Measurements from ENCODE around the gene KRTAP4-5.
"Not testable (repeated sequence)": the region's sequence is repeated elsewhere in the genome, so short reads cannot be mapped to it uniquely, and the experiment has no call there.

Gene KRTAP4-5

GRCh38 chr17:41149652-41149985 lies at the start of gene KRTAP4-5:
KRTAP4-5 (minus strand) TSS chr17:41149825; CDS start chr17:41149767, 58 bp downstream.
- no peak for DNase-seq

DNA sequence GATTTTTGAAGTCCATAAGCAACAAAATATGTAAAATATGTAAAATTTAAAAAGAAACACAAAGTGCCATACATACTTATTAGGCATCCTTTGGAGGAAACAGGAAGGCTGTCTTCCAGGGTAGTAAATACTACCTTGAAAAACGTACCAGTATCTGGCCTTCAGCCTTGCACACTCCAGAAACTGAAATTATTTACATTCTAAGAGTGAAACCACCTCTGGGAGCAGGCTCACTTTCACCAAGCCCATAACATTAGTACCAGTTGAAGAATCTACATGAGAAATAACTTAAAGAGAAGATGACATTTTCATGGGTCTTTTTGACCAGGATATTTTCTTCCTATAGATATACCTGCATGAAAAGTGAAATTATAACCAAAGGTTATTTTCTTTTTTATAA lies 46.4 kb upstream of the KRTAP4-5 start:
- no peak for DNase-seq

DNA sequence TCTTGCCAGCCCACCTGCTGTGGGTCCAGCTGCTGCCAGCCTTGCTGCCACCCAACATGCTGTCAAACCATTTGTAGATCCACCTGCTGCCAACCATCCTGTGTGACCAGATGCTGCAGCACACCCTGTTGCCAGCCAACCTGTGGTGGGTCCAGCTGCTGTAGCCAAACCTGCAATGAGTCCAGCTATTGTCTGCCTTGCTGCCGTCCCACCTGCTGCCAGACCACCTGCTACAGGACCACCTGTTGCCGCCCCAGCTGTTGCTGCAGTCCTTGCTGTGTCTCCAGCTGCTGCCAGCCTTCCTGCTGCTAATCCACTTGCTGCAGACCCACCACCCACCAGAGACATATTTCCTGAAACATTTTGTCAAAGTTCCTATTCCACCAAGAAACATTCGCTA lies 40.7 kb upstream of the KRTAP4-5 start:
- no peak for DNase-seq

- not testable (repeated sequence) for DNase-seq
Measured at GRCh38 chr17:41189837-41190318, 40.3 kb upstream of the KRTAP4-5 start, which contains the start of gene KRTAP9-1. KRTAP9-1 (plus strand) TSS chr17:41189887; CDS start chr17:41189887, 0 bp downstream.

DNA sequence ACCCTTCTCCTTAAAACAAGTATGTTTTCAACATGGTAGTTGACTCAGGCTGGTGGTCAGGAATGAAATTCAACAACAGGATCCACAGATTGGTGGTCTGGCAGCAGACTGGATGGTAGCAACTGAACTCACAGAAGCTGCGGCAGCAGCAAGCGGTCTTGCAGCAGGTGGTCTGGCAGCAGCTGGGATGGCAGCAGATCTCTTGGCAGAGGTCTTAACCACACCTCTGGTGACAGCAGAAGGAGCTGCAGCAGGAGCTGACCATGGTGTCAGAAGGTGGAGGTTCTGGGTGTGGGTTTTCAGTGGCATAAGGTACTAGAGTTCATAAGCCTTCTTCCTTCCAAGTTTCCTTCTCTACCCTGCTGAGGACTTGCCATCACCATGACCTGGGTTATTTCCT lies 37.2 kb upstream of the KRTAP4-5 start:
- DNase-seq, result no peak

GRCh38 chr17:41185001-41185400 lies 35.4 kb upstream of the KRTAP4-5 start:
- no peak for DNase-seq

GRCh38 chr17:41184480-41184961 lies 34.9 kb upstream of the KRTAP4-5 start, which contains the start of gene KRTAP4-1:
KRTAP4-1 (minus strand) TSS chr17:41184911; CDS start chr17:41184854, 57 bp downstream.
- no peak for DNase-seq

DNA sequence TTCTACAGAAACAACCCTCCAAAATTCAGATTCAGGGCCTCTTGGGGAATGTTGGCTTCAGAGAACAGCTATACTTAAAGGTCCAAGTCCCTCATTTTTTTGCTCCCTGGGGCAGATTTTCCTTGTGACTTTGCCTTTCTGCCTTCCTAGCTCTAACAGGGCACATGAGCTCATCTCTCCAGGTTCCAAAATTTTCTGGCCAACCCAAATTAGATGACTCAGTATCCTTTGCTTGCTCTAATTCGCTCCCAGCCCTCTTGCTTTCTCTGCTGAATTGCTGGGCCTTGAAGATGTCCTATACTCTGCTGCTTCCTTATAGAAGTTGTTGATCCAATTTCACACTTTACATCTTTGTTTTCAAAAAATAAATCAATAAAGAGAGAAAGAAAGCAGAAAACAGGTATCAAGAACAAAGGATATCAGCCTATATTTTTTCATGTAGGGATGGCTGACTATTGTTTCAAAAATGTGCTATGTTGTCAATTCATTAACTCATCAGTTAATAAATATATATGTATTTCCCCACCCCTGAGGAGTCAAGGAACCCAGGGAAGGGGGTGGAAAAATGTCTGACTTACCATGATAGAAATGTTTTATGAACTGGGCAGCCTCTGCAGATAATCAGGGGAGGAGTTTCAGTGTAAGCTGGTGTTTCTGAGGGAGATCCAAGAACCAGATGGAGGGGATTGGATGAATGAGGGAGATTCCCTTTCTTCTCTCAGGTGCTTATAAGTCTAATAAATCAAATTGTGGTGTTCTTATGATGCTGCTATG lies 29.4 kb upstream of the KRTAP4-5 start:
- DNase-seq, result no peak

GRCh38 chr17:41178341-41178740 lies 28.7 kb upstream of the KRTAP4-5 start:
- DNase-seq, result no peak

DNA sequence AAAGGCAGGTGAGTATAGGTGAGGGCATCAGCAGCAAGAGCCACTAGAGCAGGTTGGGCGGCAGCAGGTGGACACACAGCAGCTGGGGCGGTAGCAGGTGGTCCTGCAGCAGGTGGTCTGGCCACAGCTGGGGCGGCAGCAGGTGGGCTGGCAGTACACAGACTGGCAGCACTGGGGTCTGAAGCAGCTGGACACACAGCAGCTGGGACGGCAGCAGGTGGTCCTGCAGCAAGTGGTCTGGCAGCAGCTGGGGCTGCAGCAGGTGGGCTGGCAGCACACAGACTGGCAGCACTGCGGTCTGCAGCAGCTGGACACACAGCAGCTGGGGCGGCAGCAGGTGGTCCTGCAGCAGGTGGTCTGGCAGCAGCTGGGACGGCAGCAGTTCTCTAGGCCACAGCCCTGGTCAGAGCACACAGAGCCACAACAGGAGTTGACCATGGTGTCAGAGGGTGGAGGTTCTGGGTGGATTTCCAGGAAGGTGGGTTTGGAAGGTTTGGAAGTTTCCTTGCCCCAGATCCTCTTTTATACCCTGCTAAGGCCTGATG lies 28.2 kb upstream of the KRTAP4-5 start, which contains the start of gene KRTAP4-2:
Gene KRTAP4-2 (minus strand): TSS at position 495 of the 545 bp plus-strand sequence. CDS start 57 bp downstream, at position 438.
- DNase-seq, result no peak

DNA sequence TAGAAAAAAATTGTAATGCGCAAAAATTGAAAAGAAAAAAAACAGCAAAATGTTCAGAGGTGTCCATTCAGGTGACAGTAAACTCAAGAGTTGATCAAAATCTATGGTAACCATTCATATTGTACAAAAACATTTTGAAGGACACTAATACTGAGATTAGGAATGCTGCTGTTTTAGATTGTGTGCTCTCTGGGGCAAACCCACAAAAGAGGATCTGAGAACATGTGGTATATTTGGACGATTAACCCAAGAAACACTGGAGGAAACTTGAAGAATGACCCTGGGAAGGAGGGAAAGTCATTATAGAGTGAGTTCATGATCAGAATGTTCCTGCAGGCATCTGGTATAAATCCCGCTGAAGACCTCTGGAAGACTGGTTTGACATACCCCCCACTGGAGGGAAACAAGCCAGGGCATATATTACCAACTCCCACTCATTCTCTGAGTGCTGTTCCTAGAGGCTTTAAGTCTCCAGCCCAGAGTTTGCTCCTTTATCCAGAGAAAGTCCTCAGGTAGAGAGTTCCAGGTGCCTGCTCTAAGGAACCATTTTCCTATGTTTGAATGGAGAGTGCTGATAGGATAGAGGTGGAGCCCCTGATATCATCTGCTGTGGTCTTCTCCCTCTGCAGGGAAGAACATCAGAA lies 27.2 kb upstream of the KRTAP4-5 start:
- no peak for DNase-seq

- no peak for DNase-seq
Measured at GRCh38 chr17:41171886-41172285, 22.3 kb upstream of the KRTAP4-5 start.

GRCh38 chr17:41168121-41168520 lies 18.5 kb upstream of the KRTAP4-5 start, which contains the start of gene KRTAP4-3:
KRTAP4-3 (minus strand) TSS chr17:41168221; CDS start chr17:41168172, 49 bp downstream.
- no peak for DNase-seq

GRCh38 chr17:41167561-41167960 lies 17.9 kb upstream of the KRTAP4-5 start:
- no peak for DNase-seq

DNA sequence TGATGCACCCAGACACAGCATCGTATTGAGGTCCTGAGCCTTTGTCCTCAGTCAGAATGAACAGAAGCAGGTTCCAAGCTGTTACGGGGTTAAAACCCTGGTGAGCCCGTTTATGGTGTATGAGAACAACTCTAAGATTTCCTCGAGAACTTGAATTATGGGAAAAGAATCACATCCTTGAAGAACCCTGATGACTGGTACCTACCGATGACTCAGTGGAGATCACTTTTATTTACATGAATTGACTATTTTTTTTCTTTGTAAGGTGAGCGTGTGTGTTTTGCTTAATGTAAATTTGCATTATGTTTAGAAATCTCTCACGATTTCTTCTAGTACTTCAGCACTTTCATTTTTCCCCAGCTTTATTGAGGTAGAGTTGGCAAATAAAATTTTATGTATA lies 14.2 kb upstream of the KRTAP4-5 start:
- no peak for DNase-seq

DNA sequence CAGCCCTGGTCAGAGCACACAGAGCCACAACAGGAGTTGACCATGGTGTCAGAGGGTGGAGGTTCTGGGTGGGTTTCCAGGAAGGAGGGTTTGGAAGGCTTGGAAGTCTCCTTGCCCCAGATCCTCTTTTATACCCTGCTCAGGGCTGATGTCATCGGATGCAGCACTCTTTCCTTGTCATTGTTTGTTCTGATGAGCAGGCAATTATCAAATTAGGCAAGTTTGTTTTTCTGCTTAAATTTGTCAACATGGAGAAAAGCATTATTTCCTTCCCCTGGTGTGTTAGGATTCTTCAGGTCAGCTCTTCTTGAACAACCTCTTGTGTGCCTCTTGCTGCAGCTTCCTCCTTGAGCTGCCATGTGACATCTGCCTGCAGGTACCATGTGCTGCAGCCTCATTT lies 11.0 kb upstream of the KRTAP4-5 start, which contains the start of gene KRTAP4-4:
Gene KRTAP4-4 (minus strand): TSS at position 101 of the 400 bp plus-strand sequence. CDS start 57 bp downstream, at position 44.
- DNase-seq, result no peak

DNA sequence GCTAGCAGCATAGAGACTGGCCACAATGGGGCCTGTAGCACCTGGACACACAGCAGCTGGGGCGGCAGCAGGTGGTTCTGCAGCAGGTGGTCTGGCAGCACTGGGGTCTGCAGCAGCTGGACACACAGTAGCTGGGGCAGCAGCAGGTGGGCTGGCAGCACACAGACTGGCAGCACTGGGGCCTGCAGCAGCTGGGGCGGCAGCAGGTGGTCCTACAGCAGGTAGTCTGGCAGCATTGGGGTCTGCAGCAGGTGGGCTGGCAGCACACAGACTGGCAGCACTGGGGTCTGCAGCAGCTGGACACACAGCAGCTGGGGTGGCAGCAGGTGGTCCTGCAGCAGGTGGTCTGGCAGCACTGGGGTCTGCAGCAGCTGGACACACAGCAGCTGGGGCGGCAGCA lies 10.6 kb upstream of the KRTAP4-5 start:
- DNase-seq, result not testable (repeated sequence)

DNA sequence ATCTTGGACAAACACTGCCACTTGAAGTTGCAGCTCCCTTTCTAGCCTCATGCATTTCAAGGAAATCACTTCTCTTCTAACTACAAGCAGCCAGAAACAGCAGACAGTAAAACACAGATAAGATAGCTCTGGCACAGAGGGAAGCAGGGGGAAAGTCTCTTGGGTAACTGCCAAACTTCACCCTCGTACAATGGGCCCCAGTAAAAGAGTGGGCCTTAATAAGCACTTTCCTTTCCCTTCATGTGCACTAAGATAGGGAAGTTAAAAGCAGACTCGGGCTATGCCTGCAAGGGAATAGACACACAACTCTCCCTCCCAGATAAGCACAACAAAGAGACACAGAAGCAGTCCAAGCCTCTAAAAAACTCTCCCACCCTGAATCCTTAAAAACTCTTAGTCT lies 4.2 kb upstream of the KRTAP4-5 start:
- no peak for DNase-seq

GRCh38 chr17:41151525-41151924 lies 1.9 kb upstream of the KRTAP4-5 start:
- DNase-seq, result no peak

- DNase-seq, result no peak
Measured at GRCh38 chr17:41150026-41150425, 401 bp upstream of the KRTAP4-5 start.

DNA sequence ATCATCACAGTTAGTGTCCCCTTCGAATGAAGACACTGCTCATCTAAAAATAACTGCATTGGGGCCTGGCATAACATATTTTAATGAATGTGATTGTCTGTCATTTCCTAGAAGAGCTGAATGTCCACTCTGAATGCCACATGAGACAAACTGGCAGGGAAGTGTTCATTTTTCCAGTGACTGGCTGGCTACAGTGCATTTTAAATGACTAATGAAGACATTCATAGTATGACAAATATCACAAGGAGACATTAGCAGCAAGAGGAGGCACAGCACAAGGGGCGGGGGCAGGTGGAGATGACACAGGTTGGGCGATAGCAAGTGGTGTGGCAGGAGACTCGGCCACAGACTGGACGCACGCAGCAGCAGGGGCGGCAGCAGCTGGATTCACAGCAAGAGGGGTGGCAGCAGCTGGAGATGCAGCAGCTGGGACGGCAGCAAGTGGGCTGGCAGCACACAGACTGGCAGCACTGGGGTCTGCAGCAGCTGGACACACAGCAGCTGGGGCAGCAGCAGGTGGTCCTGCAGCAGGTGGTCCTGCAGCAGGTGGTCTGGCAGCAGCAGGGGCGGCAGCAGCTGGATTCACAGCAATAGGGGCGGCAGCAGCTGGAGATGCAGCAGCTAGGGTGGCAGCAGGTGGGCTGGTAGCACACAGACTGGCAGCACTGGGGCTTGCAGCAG lies 514 bp downstream of the KRTAP4-5 start:
- not testable (repeated sequence) for DNase-seq

- DNase-seq, result no peak
Measured at GRCh38 chr17:41147531-41148204, 2.0 kb downstream of the KRTAP4-5 start.
